B cell (primary cell): ENCODE results near the gene OOSP1. TPM values are rescaled to one million over a fixed set of nuclear protein-coding genes. Genes with fewer than 3 reads are reported as not detected.

Experiments
- ATAC-seq: fragments of 200-7000 bp; cut with Tn5 transposase; one replicate; pipeline ENCODE4 v1.10.0; 2021; ENCODE audit warnings: low read depth, mild to moderate bottlenecking, moderate number of reproducible peaks, moderate library complexity
- CTCF ChIA-PET: fragments of 350-600 bp; sonication (Branson Sonifier 250); formaldehyde crosslinking; loops from one replicate; lab custom pipeline; 2021; ENCODE audit warnings: antibody characterized with exemption, inconsistent platforms; lab: Charles Lee
- POLR2A ChIA-PET: fragments of 350-600 bp; sonication (Branson Sonifier 250); formaldehyde crosslinking; loops from one replicate; lab custom pipeline; 2021; ENCODE audit warnings: antibody characterized with exemption; lab: Charles Lee
- DNase-seq: peaks from one replicate; pipeline ENCODE4 v3.0.0; 2013
- H2AFZ ChIP-seq: 2 replicates; pipeline ENCODE4 v1.6.1; 2012; ENCODE audit warnings: mild to moderate bottlenecking, low read depth, low read length; ENCODE audit not compliant: insufficient read depth, poor library complexity, severe bottlenecking
- H3K27ac ChIP-seq, 2 donors: 1 replicate in 1 of 2; 2 replicates in 1 of 2; pipeline ENCODE4 v1.5.1; 2012 to 2013; ENCODE audit warnings: low read length in 2 of 2, mild to moderate bottlenecking in 2 of 2, moderate library complexity in 1 of 2
- H3K27me3 ChIP-seq, 4 experiments: fragments of 200-600 bp in 1 of 4; sonication (generic) in 1 of 4; replicated peaks in 1 of 4; 1 replicate in 2 of 4; 2 replicates in 2 of 4; pipeline versions ENCODE4 v1.6.1 to v1.7.0; 2013 to 2016; ENCODE audit warnings: low read length in 3 of 4, mild to moderate bottlenecking in 2 of 4, mixed read lengths in 1 of 4, moderate library complexity in 1 of 4; ENCODE audit not compliant: insufficient read depth in 4 of 4, control insufficient read depth in 3 of 4; ENCODE audit errors: control extremely low read depth in 1 of 4
- H3K36me3 ChIP-seq, 2 experiments: replicated peaks in 1 of 2; 1 replicate in 1 of 2; 2 replicates in 1 of 2; pipeline versions ENCODE4 v1.6.1 to v1.7.1; 2013; ENCODE audit warnings: low read length in 1 of 2; ENCODE audit not compliant: insufficient read depth in 2 of 2, control insufficient read depth in 1 of 2; ENCODE audit errors: control extremely low read depth in 1 of 2, extremely low read depth in 1 of 2
- H3K4me1 ChIP-seq, 2 donors: fragments of 200-600 bp in 1 of 2; sonication (generic) in 1 of 2; 1 replicate in 1 of 2; 2 replicates in 1 of 2; pipeline versions ENCODE4 v1.5.1 to v1.6.1; 2013 to 2017; ENCODE audit warnings: low read length in 2 of 2; ENCODE audit not compliant: control insufficient read depth in 2 of 2, insufficient read depth in 2 of 2
- H3K4me2 ChIP-seq: replicated peaks from 2 replicates; pipeline ENCODE3; 2012; ENCODE audit warnings: mild to moderate bottlenecking, low read depth, low read length; ENCODE audit not compliant: poor library complexity, severe bottlenecking
- H3K4me3 ChIP-seq, 5 experiments: fragments of 200-600 bp in 1 of 5; sonication (generic) in 1 of 5; 1 replicate in 3 of 5; 2 replicates in 2 of 5; pipeline versions ENCODE4 v1.5.1 to v1.7.0; 2011 to 2016; ENCODE audit warnings: low read length in 4 of 5, mild to moderate bottlenecking in 4 of 5, low read depth in 2 of 5, control low read depth in 1 of 5, moderate library complexity in 1 of 5; ENCODE audit not compliant: insufficient read depth in 1 of 5; ENCODE audit errors: control extremely low read depth in 1 of 5, extremely low read depth in 1 of 5
- H3K79me2 ChIP-seq: fragments of 200-600 bp; sonication (generic); one replicate; pipeline ENCODE4 v1.6.0; 2016; ENCODE audit warnings: low read length; ENCODE audit not compliant: control insufficient read depth, insufficient read depth
- H3K9ac ChIP-seq: fragments of 200-600 bp; sonication (generic); 2 replicates; pipeline ENCODE4 v1.6.1; 2017; ENCODE audit warnings: mild to moderate bottlenecking, low read length, moderate library complexity
- H3K9me3 ChIP-seq, 3 donors: one replicate each; pipeline versions ENCODE4 v1.6.1 to v1.7.1; 2013; ENCODE audit warnings: low read length in 2 of 3; ENCODE audit not compliant: control insufficient read depth in 2 of 3, insufficient read depth in 1 of 3; ENCODE audit errors: control extremely low read depth in 1 of 3
- H4K20me1 ChIP-seq: 2 replicates; pipeline ENCODE4 v1.6.0; 2012; ENCODE audit warnings: mild to moderate bottlenecking, low read length; ENCODE audit not compliant: insufficient read depth, control insufficient read depth, poor library complexity, severe bottlenecking
- H3K27ac Mint-ChIP-seq: one replicate; pipeline ENCODE4 v1.8.0; 2021; ENCODE audit warnings: mixed read lengths
- H3K27me3 Mint-ChIP-seq: one replicate; pipeline ENCODE4 v1.8.0; 2021; ENCODE audit warnings: mixed read lengths
- H3K4me1 Mint-ChIP-seq: one replicate; pipeline ENCODE4 v1.8.0; 2021; ENCODE audit warnings: mixed read lengths
- H3K4me3 Mint-ChIP-seq: one replicate; pipeline ENCODE4 v1.8.0; 2021; ENCODE audit warnings: mixed read lengths
- H3K9me3 Mint-ChIP-seq: one replicate; pipeline ENCODE4 v1.8.0; 2022; ENCODE audit warnings: mixed read lengths; ENCODE audit not compliant: insufficient read depth
- CTCF ChIP-seq: fragments of 200-600 bp; IDR thresholded peaks from one replicate; pipeline ENCODE4 v1.8.0; 2022; ENCODE audit warnings: antibody characterized with exemption, mild to moderate bottlenecking
- EZH2 ChIP-seq: IDR thresholded peaks from 2 replicates; pipeline ENCODE4 v1.6.1; 2012; ENCODE audit warnings: borderline replicate concordance, low read depth, mild to moderate bottlenecking, moderate library complexity, low read length; ENCODE audit not compliant: insufficient read depth, poor library complexity, severe bottlenecking
- WGBS: methylation state at CpG from one replicate; pipeline ENCODE4 v1.1.5; 2013; ENCODE audit warnings: missing lambda C conversion rate; ENCODE audit not compliant: insufficient coverage; 5-methylcytosine and 5-hydroxymethylcytosine counted together
- intact Hi-C: fragments of 100-400 bp; cut with micrococcal nuclease; formaldehyde crosslinking; loops from one replicate; pipeline ENCODE4 v1.10.0; 2022
- polyA plus RNA-seq: library from polyadenylated mRNA; depleted of rRNA; stranded (reverse); fragments of >200 nt; gene quantifications from 2 replicates; pipeline ENCODE4 v1.2.3, GENCODE V29; 2012
- total RNA-seq, 2 donors: library from RNA; stranded (reverse); fragments of 120-200 nt in 1 of 2; gene quantifications; 1 replicate in 1 of 2; 2 replicates in 1 of 2; pipeline versions ENCODE4 v1.2.3 to v1.2.4, GENCODE V29; 2013 to 2022

OOSP1 gene
- total and polyA plus RNA-seq, 2 donors (not counting 1 experiment from before 2014, with no cell fraction given), result not detected

- Histone ChIP-seq H3K4me2 (no peak overlapping the region), H3K36me3 (no peaks in the 10 kb centered on the region), H3K4me1 (no peaks in the 10 kb centered on the region), H2AFZ (no peak overlapping the region), H3K9ac (no peak overlapping the region), H3K4me3 (no peak overlapping the region), H3K9me3 (peaks cover 0 to 9% (median 3%) of the 10 kb centered on the region in 3 donors), H3K27me3 (no peaks in the 10 kb centered on the region), H4K20me1 (no peaks in the 10 kb centered on the region), H3K27ac (no peak overlapping the region), H3K79me2 (no peaks in the 10 kb centered on the region)
- TF ChIP-seq CTCF (no peak), EZH2 (no peak)
- no CpG with 5 or more reads among the region's 1 CpG for WGBS
- CTCF ChIA-PET, result no interaction called here
- H3K9me3 Mint-ChIP-seq, result peaks cover 16% of the 10 kb centered on the region
- H3K27ac Mint-ChIP-seq, result no peak overlapping the region
- peaks cover 22% of the 10 kb centered on the region for H3K27me3 Mint-ChIP-seq
- DNase-seq (no peak), ATAC-seq (no peak)
- POLR2A ChIA-PET, result no interaction called here
- intact Hi-C loops, result no loop called here
- no peak overlapping the region for H3K4me3 Mint-ChIP-seq
- no peaks in the 10 kb centered on the region for H3K4me1 Mint-ChIP-seq
These were observed 52.2 kb downstream of the OOSP1 start for GRCh38 chr11:59990421-59990820.

- H3K4me3 Mint-ChIP-seq, result no peak overlapping the region
- no peak for TF ChIP-seq EZH2
- TF ChIP-seq CTCF, result no peak
- H3K27me3 Mint-ChIP-seq, result peaks cover 22% of the 10 kb centered on the region
- no peak overlapping the region for H3K27ac Mint-ChIP-seq
- 14% methylated on average over 1 of the region's 5 CpGs for WGBS
- H3K27ac ChIP-seq, result no peak overlapping the region
- CTCF ChIA-PET, result no interaction called here
- H3K4me1 Mint-ChIP-seq, result no peaks in the 10 kb centered on the region
- H2AFZ ChIP-seq, result no peak overlapping the region
- H3K4me3 ChIP-seq, result no peak overlapping the region
- no peaks in the 10 kb centered on the region for H3K27me3 ChIP-seq
- H3K36me3 ChIP-seq, result no peaks in the 10 kb centered on the region
- POLR2A ChIA-PET, result no interaction called here
- ATAC-seq, result no peak
- intact Hi-C loops, result no loop called here
- peaks cover 0 to 9% (median 3%) of the 10 kb centered on the region in 3 donors for H3K9me3 ChIP-seq
- H3K4me2 ChIP-seq, result no peak overlapping the region
- peaks cover 16% of the 10 kb centered on the region for H3K9me3 Mint-ChIP-seq
- H3K4me1 ChIP-seq, result no peaks in the 10 kb centered on the region
- DNase-seq, result no peak
- no peaks in the 10 kb centered on the region for H4K20me1 ChIP-seq
- H3K9ac ChIP-seq, result no peak overlapping the region
- no peaks in the 10 kb centered on the region for H3K79me2 ChIP-seq
These were observed 54.2 kb downstream of the OOSP1 start for GRCh38 chr11:59992425-59992824.
